Brain microvascular endothelial cell (primary cell): ENCODE results near the gene LRP5.

Experiments used
- DNase-seq: peaks from one replicate; pipeline ENCODE4 v3.0.0-alpha.2; 2020
- H3K27ac ChIP-seq: fragments of 250-450 bp; sonication (Bioruptor Pico); 2 replicates; pipeline ENCODE4 v1.5.1; 2020; ENCODE audit warnings: mild to moderate bottlenecking, moderate library complexity
- H3K27me3 ChIP-seq: fragments of 250-450 bp; sonication (Bioruptor Pico); replicated peaks from 2 replicates; pipeline ENCODE4 v1.5.1; 2020; ENCODE audit warnings: mild to moderate bottlenecking
- H3K36me3 ChIP-seq: fragments of 250-450 bp; sonication (Bioruptor Pico); replicated peaks from 2 replicates; pipeline ENCODE4 v1.5.1; 2020; ENCODE audit warnings: mild to moderate bottlenecking
- H3K4me3 ChIP-seq: 2 replicates; pipeline ENCODE4 v1.5.1; 2011; ENCODE audit warnings: low read depth, mild to moderate bottlenecking, control low read depth, low read length, moderate library complexity
- in situ Hi-C: cut with HindIII; loops from 2 replicates; pipeline ENCODE4 v1.10.0; 2017; ENCODE audit warnings: low sequenced_read_pairs, low pct_ligation_motif_present
- TF ChIP-seq, protein P1 (sequence below): IDR thresholded peaks from 2 replicates; pipeline ENCODE4 v1.5.1; 2011; ENCODE audit warnings: low read depth, mild to moderate bottlenecking, moderate library complexity, low read length, control low read depth, inconsistent platforms; ENCODE audit errors: missing control alignments

The LRP5 gene

DNA sequence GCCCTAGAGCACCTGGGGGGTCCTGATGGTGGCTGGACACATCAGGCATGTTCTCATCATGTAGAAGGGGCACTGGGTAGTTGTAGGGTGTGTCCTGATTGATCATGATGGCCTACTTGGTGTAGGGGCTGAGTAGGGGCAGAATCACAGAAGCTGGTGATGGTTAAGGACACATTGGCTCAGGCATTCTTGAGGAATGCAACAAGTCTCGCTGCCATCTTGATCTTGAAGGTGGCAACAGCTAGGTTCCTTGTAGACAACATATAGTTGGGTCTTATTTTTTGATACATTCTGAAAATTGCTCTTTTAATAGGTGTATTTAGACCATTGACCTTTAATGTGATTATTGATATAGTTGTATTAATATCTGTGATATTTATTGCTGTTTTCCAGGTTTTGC lies 176.2 kb downstream of the LRP5 start:
- DNase-seq: no peak
- no peak overlapping the region for H3K4me3 ChIP-seq
- TF ChIP-seq, protein P1, sequence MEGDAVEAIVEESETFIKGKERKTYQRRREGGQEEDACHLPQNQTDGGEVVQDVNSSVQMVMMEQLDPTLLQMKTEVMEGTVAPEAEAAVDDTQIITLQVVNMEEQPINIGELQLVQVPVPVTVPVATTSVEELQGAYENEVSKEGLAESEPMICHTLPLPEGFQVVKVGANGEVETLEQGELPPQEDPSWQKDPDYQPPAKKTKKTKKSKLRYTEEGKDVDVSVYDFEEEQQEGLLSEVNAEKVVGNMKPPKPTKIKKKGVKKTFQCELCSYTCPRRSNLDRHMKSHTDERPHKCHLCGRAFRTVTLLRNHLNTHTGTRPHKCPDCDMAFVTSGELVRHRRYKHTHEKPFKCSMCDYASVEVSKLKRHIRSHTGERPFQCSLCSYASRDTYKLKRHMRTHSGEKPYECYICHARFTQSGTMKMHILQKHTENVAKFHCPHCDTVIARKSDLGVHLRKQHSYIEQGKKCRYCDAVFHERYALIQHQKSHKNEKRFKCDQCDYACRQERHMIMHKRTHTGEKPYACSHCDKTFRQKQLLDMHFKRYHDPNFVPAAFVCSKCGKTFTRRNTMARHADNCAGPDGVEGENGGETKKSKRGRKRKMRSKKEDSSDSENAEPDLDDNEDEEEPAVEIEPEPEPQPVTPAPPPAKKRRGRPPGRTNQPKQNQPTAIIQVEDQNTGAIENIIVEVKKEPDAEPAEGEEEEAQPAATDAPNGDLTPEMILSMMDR: no peak
- H3K36me3 ChIP-seq: no peaks in the 10 kb centered on the region
- in situ Hi-C loops: no loop called here
- H3K27ac ChIP-seq: no peak overlapping the region
- H3K27me3 ChIP-seq: no peaks in the 10 kb centered on the region

DNA sequence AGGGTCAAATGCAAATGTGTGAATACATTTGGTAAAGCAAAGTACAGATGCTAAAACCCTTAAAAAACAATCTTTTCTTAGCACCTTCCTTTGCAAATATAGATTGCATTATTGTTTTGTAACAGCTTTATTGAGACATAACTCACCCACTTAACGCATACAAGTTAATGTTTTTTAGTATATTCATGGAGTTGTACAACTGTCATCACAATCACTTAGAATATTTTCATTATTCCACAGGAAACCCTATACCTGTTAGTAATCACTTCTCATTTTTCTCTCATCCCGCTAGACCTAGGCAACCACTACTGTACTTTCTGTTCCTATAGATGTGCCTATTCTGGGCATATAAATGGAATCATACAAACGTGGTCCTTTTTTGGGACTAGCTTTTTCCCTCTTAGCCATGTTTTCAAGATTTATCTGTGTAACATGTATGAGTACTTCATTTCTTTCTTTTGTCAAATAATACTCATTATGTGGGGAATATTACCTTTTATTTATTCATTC lies 182.9 kb downstream of the LRP5 start:
- TF ChIP-seq, protein P1: no peak
- in situ Hi-C loops: no loop called here
- no peak for DNase-seq
- Histone ChIP-seq H3K4me3 (no peak overlapping the region), H3K27ac (no peak overlapping the region), H3K36me3 (no peaks in the 10 kb centered on the region), H3K27me3 (no peaks in the 10 kb centered on the region)

DNA sequence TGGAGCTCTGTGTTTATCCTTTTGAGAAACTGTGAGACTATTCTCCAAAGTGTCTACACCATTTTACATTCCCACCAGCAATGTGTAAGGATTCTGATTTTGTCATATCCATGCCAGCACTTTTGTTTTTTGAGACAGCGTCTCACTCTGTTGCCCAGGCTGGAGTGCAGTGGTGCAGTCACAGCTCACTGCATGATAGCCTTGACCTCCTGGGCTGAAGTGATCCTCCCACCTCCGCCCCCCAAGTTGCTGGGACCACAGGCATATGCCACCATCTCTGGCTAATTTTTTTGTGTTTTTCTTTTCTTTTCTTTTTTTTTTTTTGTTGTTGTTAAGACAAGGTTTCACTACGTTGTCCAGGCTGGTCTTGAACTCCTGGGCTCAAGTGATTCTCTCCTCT lies 183.5 kb downstream of the LRP5 start:
- Histone ChIP-seq H3K36me3 (no peaks in the 10 kb centered on the region), H3K27me3 (no peaks in the 10 kb centered on the region), H3K4me3 (no peak overlapping the region), H3K27ac (no peak overlapping the region)
- in situ Hi-C loops: no loop called here
- TF ChIP-seq, protein P1: no peak
- DNase-seq: no peak

DNA sequence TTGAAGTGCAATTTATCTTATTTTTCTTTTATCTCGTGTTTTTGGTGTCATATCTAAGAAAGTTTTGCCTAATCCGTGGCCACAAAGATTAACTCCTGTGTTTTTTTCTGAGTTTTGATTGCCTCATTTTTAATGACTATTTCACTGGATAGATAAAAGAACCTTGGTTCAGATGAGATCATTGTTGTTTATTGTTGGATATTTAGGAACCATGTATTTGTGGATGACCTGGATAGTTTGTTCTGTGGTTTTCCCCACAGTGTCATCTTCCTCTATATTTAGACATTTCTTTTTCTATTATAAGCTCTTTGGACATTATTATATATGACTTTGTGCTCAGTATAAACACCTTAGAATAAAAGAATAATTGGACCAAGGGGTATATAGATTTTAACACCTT lies 185.4 kb downstream of the LRP5 start:
- DNase-seq: no peak
- TF ChIP-seq, protein P1: no peak
- no peak overlapping the region for H3K4me3 ChIP-seq
- in situ Hi-C loops: no loop called here
- H3K27me3 ChIP-seq: no peaks in the 10 kb centered on the region
- no peaks in the 10 kb centered on the region for H3K36me3 ChIP-seq
- no peak overlapping the region for H3K27ac ChIP-seq

DNA sequence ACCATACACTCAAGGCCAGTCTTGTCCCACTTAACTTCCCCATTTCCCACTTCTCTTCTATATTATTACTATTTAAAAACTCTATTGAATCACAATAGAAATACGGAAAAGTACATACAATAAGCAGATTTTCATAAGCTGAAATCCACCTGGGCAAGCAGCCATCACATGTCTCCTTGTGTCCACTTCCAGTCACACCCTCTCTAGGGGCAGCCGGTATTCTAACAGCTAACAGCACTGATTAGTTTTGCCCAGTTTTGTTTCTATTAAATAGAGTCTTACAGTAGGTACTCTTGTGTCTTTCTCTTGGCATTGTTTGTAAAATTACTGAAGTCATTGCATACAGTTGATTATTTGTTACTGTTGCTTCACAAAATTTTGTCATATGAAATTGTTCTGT lies 185.9 kb downstream of the LRP5 start:
- TF ChIP-seq, protein P1: no peak
- no peak overlapping the region for H3K4me3 ChIP-seq
- in situ Hi-C loops: no loop called here

More for the DNA sequence above, 185.9 kb downstream of the LRP5 start:
- Histone ChIP-seq H3K27ac (no peak overlapping the region), H3K27me3 (no peaks in the 10 kb centered on the region), H3K36me3 (no peaks in the 10 kb centered on the region)
- no peak for DNase-seq
